CD4-positive, alpha-beta T cell (primary cell): ENCODE measurements around the gene PDIK1L. TPM values are rescaled to one million over a fixed set of nuclear protein-coding genes. Genes with fewer than 3 reads are reported as not detected.

ENCODE experiments used
- ATAC-seq: fragments of 200-7000 bp; cut with Tn5 transposase; one replicate; pipeline ENCODE4 v1.10.0; 2022; ENCODE audit warnings: mild to moderate bottlenecking; ENCODE audit not compliant: poor library complexity
- CTCF ChIA-PET: fragments of 350-600 bp; sonication (Branson Sonifier 250); formaldehyde crosslinking; loops from one replicate; lab custom pipeline; 2021; ENCODE audit warnings: antibody characterized with exemption, inconsistent platforms; lab: Charles Lee
- POLR2A ChIA-PET: fragments of 350-600 bp; sonication (Branson Sonifier 250); formaldehyde crosslinking; loops from one replicate; lab custom pipeline; 2021; ENCODE audit warnings: antibody characterized with exemption, inconsistent platforms; lab: Charles Lee
- DNase-seq, 14 experiments: peaks; one replicate each; pipeline ENCODE4 v3.0.0-alpha.2; 2013 to 2020; ENCODE audit warnings: mixed read lengths in 2 of 14
- H3K27ac ChIP-seq, 2 donors: one replicate each; pipeline versions ENCODE4 v1.5.1 to v1.7.0; 2013; ENCODE audit warnings: low read length in 2 of 2, low read depth in 1 of 2, mild to moderate bottlenecking in 1 of 2
- H3K27me3 ChIP-seq, 2 experiments: 1 replicate in 1 of 2; 2 replicates in 1 of 2; pipeline versions ENCODE4 v1.6.1 to v1.7.0; 2013; ENCODE audit warnings: low read length in 2 of 2, control low read depth in 1 of 2, mild to moderate bottlenecking in 1 of 2, moderate library complexity in 1 of 2; ENCODE audit not compliant: insufficient read depth in 2 of 2, control insufficient read depth in 1 of 2
- H3K36me3 ChIP-seq: one replicate; pipeline ENCODE4 v1.6.1; 2013; ENCODE audit warnings: low read length, control low read depth; ENCODE audit not compliant: insufficient read depth
- H3K4me1 ChIP-seq: one replicate; pipeline ENCODE4 v1.6.1; 2013; ENCODE audit warnings: low read length, control low read depth; ENCODE audit not compliant: insufficient read depth
- H3K4me3 ChIP-seq: one replicate; pipeline ENCODE4 v1.5.1; 2013; ENCODE audit warnings: mild to moderate bottlenecking, low read length, moderate library complexity
- H3K9me3 ChIP-seq, 2 experiments: 1 replicate in 1 of 2; 2 replicates in 1 of 2; pipeline versions ENCODE4 v1.6.1 to v1.7.0; 2013; ENCODE audit warnings: low read length in 2 of 2, mild to moderate bottlenecking in 2 of 2, control low read depth in 1 of 2, moderate library complexity in 1 of 2; ENCODE audit not compliant: control insufficient read depth in 1 of 2, insufficient read depth in 1 of 2
- H3K27ac Mint-ChIP-seq: one replicate; pipeline ENCODE4 v1.8.0; 2020; ENCODE audit warnings: mixed read lengths
- H3K27me3 Mint-ChIP-seq: one replicate; pipeline ENCODE4 v1.8.0; 2021; ENCODE audit warnings: mixed read lengths
- H3K36me3 Mint-ChIP-seq: one replicate; pipeline ENCODE4 v1.8.0; 2021; ENCODE audit warnings: low read depth, mixed read lengths
- H3K4me1 Mint-ChIP-seq: one replicate; pipeline ENCODE4 v1.8.0; 2021; ENCODE audit warnings: low read depth, mixed read lengths
- H3K4me3 Mint-ChIP-seq: one replicate; pipeline ENCODE4 v1.8.0; 2020; ENCODE audit warnings: mild to moderate bottlenecking, mixed read lengths
- H3K9me3 Mint-ChIP-seq: one replicate; pipeline ENCODE4 v1.8.0; 2020; ENCODE audit warnings: mixed read lengths
- intact Hi-C, 2 experiments: fragments of 100-400 bp; cut with DNase I in 1 of 2; cut with micrococcal nuclease in 1 of 2; formaldehyde crosslinking; loops; one replicate each; pipeline versions ENCODE4 v1.15.1 to v1.9.0; 2023 to 2025; cut with DNase I, micrococcal nuclease
- total RNA-seq, 174 experiments: library from RNA in 2 of 174; stranded (reverse) in 2 of 174; gene quantifications; one replicate each; pipeline ENCODE4 v1.2.3 and lab custom pipeline; 2021 to 2026
- TF ChIP-seq, protein P1 (sequence below): fragments of 200-600 bp; IDR thresholded peaks from one replicate; pipeline ENCODE4 v1.8.0; 2022; ENCODE audit warnings: antibody characterized with exemption, mild to moderate bottlenecking

PDIK1L gene
- total RNA-seq, 2 experiments from 2014 or later: 9.5 to 9.9 TPM

DNA sequence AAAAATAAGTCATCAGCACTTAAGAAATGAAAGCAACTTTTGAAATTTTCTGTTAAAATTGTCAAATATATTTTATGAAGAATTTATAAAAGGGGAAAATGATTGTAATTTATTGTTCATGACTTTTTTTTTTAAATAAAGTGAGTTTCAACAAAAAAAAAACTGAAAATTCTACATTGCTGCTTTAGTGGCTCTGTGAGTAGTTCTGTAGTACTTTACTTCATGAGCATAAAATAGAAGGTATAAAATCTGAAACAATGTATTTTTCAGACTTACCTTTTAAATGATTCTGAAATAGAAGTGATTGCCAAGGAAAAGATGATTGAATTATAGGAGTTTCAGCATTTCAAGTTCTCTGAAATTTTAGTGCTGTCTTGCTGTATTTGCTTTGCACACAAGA lies 13.8 kb downstream of the PDIK1L start:
- H3K27ac ChIP-seq: no peak overlapping the region
- no peak for ATAC-seq
- intact Hi-C loops: loop anchor here in 1 of 2 experiments (1.0 kb wide), 1 partner anchor 13 kb away; no protein-coding TSS in a partner anchor
- no peaks in the 10 kb centered on the region for H3K27me3 ChIP-seq
- Mint-ChIP-seq H3K4me3 (no peak overlapping the region), H3K36me3 (peaks cover 43% of the 10 kb centered on the region), H3K4me1 (peaks cover 52% of the 10 kb centered on the region), H3K27me3 (no peaks in the 10 kb centered on the region), H3K9me3 (no peaks in the 10 kb centered on the region), H3K27ac (peak overlapping the region; percentile 86)
- POLR2A ChIA-PET: interaction anchor here (0.7 to 3.2 kb wide), 8 partner anchors 13 to 306 kb away, joined by 3 to 67 read pairs (median 14); partner anchors contain the start of genes DHDDS, PDIK1L and ZNF593
- TF ChIP-seq, protein P1, sequence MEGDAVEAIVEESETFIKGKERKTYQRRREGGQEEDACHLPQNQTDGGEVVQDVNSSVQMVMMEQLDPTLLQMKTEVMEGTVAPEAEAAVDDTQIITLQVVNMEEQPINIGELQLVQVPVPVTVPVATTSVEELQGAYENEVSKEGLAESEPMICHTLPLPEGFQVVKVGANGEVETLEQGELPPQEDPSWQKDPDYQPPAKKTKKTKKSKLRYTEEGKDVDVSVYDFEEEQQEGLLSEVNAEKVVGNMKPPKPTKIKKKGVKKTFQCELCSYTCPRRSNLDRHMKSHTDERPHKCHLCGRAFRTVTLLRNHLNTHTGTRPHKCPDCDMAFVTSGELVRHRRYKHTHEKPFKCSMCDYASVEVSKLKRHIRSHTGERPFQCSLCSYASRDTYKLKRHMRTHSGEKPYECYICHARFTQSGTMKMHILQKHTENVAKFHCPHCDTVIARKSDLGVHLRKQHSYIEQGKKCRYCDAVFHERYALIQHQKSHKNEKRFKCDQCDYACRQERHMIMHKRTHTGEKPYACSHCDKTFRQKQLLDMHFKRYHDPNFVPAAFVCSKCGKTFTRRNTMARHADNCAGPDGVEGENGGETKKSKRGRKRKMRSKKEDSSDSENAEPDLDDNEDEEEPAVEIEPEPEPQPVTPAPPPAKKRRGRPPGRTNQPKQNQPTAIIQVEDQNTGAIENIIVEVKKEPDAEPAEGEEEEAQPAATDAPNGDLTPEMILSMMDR: no peak
- H3K9me3 ChIP-seq: no peaks in the 10 kb centered on the region
- CTCF ChIA-PET: interaction anchor here (1.3 to 7.7 kb wide), 3 partner anchors 20 to 230 kb away, joined by 4 to 41 read pairs (median 5); partner anchors contain the start of gene CEP85
- no peak overlapping the region for H3K4me3 ChIP-seq
- peaks cover 17% of the 10 kb centered on the region for H3K4me1 ChIP-seq
- peaks cover 8% of the 10 kb centered on the region for H3K36me3 ChIP-seq
- DNase-seq: no peak

DNA sequence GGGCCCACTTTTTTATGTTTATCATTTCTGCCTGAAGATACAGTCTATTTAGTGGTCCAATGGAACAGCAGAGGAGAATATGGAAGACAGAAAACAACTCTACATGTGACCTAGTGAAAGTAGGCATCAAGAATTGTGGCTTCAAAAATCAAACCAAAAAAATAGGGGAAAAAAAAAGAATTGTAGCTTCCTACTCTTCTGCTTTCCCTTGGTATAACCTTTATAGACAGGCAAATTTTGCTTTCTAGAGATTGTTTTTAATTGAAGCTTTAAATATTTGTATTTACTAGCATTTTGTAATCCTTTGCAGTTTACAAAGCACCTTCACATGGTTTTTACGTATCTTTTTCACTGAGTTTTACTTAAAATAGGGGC lies 14.3 kb downstream of the PDIK1L start:
- peaks cover 51% of the 10 kb centered on the region for H3K4me1 Mint-ChIP-seq
- peak overlapping the region; percentile 47 for H3K4me3 Mint-ChIP-seq
- H3K9me3 Mint-ChIP-seq: no peaks in the 10 kb centered on the region
- Histone ChIP-seq H3K27ac (peak overlapping the region; percentile 8 to 47), H3K36me3 (peaks cover 8% of the 10 kb centered on the region), H3K27me3 (no peaks in the 10 kb centered on the region), H3K4me3 (no peak overlapping the region), H3K4me1 (peaks cover 17% of the 10 kb centered on the region), H3K9me3 (no peaks in the 10 kb centered on the region)
- H3K36me3 Mint-ChIP-seq: peaks cover 38% of the 10 kb centered on the region
- DNase-seq: no peak
- H3K27ac Mint-ChIP-seq: peak overlapping the region; percentile 86
- TF ChIP-seq, protein P1: no peak
- H3K27me3 Mint-ChIP-seq: no peaks in the 10 kb centered on the region
- CTCF ChIA-PET: interaction anchor here (1.1 to 7.7 kb wide), 9 partner anchors 13 to 230 kb away, joined by 3 to 41 read pairs (median 7); partner anchors contain the start of genes CEP85, PDIK1L and ZNF593
- POLR2A ChIA-PET: interaction anchor here (0.7 to 3.2 kb wide), 13 partner anchors 11 to 733 kb away, joined by 3 to 67 read pairs (median 9); partner anchors contain the start of genes CEP85, DHDDS, PDIK1L and ZNF593
- intact Hi-C loops: loop anchor here (1.0 kb wide), 4 partner anchors 14 to 21 kb away; partner anchors contain the start of gene PDIK1L (in 1 of the 2)
- ATAC-seq: no peak

DNA sequence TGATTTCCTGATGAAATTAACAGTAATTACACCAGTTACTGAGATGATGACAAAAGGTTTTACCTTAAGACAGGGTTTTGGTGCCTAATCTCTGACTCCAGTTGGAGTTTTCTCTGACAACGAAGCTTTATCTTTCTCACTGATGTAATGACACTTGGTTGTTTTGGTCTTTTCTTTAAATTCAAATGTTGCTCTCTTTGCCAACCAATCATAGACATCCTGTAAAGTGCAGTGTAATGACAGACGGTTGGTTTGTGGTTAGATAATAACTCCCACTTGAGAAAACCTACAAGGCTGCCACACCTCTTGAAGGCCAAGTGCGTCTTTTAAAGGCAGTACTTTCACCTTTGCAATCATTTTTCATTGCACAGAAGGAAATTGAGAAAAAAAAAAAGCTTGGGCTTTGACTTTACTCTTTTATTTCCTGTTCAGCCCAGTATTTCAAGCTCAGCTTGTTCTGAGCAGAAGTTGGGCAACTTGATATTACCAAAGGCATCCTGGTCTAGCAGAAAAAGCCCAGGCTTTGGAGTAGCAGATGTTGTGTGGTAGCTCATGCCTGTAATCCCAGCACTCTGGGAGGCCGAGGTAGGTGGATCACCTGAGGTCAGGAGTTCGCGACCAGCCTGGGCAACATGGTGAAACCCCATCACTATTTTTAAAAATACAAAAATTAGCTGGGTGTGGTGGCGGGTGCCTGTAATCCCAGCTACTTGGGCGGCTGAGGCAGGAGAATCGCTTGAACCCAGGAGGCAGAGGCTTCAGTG lies 14.9 kb downstream of the PDIK1L start:
- CTCF ChIA-PET: interaction anchor here (1.1 to 7.7 kb wide), 11 partner anchors 13 to 231 kb away, joined by 3 to 41 read pairs (median 7); partner anchors contain the start of genes CEP85, PDIK1L and ZNF593
- POLR2A ChIA-PET: interaction anchor here (0.7 to 3.2 kb wide), 19 partner anchors 11 to 1536 kb away, joined by 3 to 67 read pairs (median 4); partner anchors contain the start of genes CEP85, DHDDS, PDIK1L and ZNF593
- H3K27me3 ChIP-seq: no peaks in the 10 kb centered on the region
- H3K36me3 Mint-ChIP-seq: peaks cover 35% of the 10 kb centered on the region
- peak overlapping the region; percentile 8 to 47 for H3K27ac ChIP-seq
- peaks cover 51% of the 10 kb centered on the region for H3K4me1 Mint-ChIP-seq
- H3K4me3 ChIP-seq: peak overlapping the region; percentile 42
- TF ChIP-seq, protein P1: no peak
- H3K4me1 ChIP-seq: peaks cover 17% of the 10 kb centered on the region
- H3K27ac Mint-ChIP-seq: peak overlapping the region; percentile 86
- peak overlapping the region; percentile 47 for H3K4me3 Mint-ChIP-seq
- H3K36me3 ChIP-seq: peaks cover 8% of the 10 kb centered on the region
- H3K9me3 ChIP-seq: no peaks in the 10 kb centered on the region
- no peaks in the 10 kb centered on the region for H3K9me3 Mint-ChIP-seq
- intact Hi-C loops: loop anchor here in 1 of 2 experiments (1.0 kb wide), 3 partner anchors 15 to 21 kb away; partner anchors contain the start of gene PDIK1L
- ATAC-seq: peak; percentile 98
- peak; percentile 23 to 95 (median 38) for DNase-seq
- no peaks in the 10 kb centered on the region for H3K27me3 Mint-ChIP-seq
